ENCODE results near the gene CDYL2. TPM values are rescaled to one million over a fixed set of nuclear protein-coding genes. Genes with fewer than 3 reads are reported as not detected.
"Not testable (repeated sequence)": the region's sequence is repeated elsewhere in the genome, so short reads cannot be mapped to it uniquely, and the experiment has no call there.

The CDYL2 gene
- total RNA-seq, 4 donors from 2014 or later = 0.83 to 6.5 (median 3.6) TPM

DNA sequence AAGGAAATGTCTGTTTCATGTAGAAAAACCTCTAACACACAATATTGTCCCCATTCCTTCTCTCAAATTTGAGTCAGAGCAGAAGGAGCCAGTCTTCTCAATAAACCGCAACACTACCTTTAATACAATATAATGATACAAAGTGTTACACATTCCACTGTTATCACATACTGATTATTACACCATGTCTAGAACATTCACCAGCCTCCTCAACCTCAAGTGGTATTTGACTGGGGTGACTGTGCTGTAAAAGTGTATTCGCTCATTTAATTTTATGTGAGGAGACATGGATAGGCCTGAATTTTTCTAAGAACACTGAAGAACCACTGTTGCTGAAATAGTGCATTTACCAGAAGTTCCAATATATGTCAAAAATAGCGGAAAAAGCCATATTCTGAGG lies 10.3 kb downstream of the CDYL2 start:
- DNase-seq (ENCODE audit: extremely low spot score) = no peak
- Histone ChIP-seq H3K27me3 (no peaks in the 10 kb centered on the region), H3K4me3 (no peak overlapping the region), H3K36me3 (no peaks in the 10 kb centered on the region), H3K4me1 (no peaks in the 10 kb centered on the region), H3K27ac (replicated peaks in 1 of 4) (no peak overlapping the region), H3K9me3 (no peaks in the 10 kb centered on the region)
- intact Hi-C loops (cut with DNase I) = no loop called here
- TF ChIP-seq, protein P1, sequence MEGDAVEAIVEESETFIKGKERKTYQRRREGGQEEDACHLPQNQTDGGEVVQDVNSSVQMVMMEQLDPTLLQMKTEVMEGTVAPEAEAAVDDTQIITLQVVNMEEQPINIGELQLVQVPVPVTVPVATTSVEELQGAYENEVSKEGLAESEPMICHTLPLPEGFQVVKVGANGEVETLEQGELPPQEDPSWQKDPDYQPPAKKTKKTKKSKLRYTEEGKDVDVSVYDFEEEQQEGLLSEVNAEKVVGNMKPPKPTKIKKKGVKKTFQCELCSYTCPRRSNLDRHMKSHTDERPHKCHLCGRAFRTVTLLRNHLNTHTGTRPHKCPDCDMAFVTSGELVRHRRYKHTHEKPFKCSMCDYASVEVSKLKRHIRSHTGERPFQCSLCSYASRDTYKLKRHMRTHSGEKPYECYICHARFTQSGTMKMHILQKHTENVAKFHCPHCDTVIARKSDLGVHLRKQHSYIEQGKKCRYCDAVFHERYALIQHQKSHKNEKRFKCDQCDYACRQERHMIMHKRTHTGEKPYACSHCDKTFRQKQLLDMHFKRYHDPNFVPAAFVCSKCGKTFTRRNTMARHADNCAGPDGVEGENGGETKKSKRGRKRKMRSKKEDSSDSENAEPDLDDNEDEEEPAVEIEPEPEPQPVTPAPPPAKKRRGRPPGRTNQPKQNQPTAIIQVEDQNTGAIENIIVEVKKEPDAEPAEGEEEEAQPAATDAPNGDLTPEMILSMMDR (IDR thresholded peaks at IDR 0.05) = no peak
- WGBS = 92% methylated on average over 3 of the region's 3 CpGs

DNA sequence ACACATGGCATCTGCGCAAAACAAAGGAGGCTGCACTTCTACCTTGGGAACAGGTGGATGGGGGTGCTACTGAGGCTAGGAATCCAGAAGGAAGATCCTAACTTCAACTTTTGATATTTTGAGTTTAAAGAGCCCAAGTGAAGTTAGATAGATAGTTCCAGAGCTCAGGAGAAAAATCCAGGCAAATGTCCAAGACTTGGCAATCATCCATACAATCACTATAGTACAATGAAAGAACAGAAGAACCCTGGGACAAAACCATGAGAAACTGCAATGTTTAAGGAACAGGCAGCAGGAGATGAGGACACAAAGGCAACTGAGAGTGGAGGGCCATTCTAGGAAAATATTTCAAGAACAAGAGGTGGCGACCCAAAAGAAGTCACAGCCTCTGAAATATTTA lies 12.4 kb downstream of the CDYL2 start:
- intact Hi-C loops (cut with DNase I) = no loop called here
- H3K4me3 ChIP-seq = no peak overlapping the region
- TF ChIP-seq POLR2A (IDR thresholded peaks at IDR 0.05; ENCODE audit: low read depth) (no peak), POLR2AphosphoS5 (IDR thresholded peaks at IDR 0.05) (no peak), EP300 (IDR thresholded peaks at IDR 0.05) (no peak)
- TF ChIP-seq, protein P1 (IDR thresholded peaks at IDR 0.05) = no peak

DNA sequence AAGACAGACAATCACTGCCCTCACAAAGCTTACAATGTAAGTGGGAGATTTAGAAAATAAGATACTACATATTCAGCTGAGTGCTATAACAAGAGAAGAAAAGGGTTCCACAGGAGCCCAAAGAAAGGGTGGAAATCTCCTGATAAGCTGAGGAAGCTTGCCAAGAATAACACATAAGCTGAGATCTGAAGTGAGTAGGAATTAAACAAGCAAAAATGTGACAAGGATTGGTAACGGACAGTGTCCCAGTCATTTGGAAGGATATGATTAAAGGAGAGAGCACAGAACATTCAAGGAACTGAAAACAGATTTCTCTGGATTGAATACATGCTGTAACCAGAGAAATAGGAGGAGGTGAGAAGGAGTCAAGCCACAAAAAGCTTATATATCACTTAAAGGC lies 13.0 kb downstream of the CDYL2 start:
- intact Hi-C loops (cut with DNase I) = no loop called here
- WGBS = 63% methylated on average over 1 of the region's 1 CpG
- Histone ChIP-seq H3K4me3 (no peak overlapping the region), H3K9me3 (no peaks in the 10 kb centered on the region), H3K27ac (replicated peaks in 1 of 4) (no peak overlapping the region), H3K4me1 (no peaks in the 10 kb centered on the region), H3K36me3 (no peaks in the 10 kb centered on the region), H3K27me3 (no peaks in the 10 kb centered on the region)
- no peak for DNase-seq (ENCODE audit: extremely low spot score)
- TF ChIP-seq, protein P1 (IDR thresholded peaks at IDR 0.05) = no peak

More for the DNA sequence above, 12.4 kb downstream of the CDYL2 start:
- H3K36me3 ChIP-seq = no peaks in the 10 kb centered on the region
- no peaks in the 10 kb centered on the region for H3K9me3 ChIP-seq
- no peaks in the 10 kb centered on the region for H3K4me1 ChIP-seq
- H3K27me3 ChIP-seq = no peaks in the 10 kb centered on the region
- 85% methylated on average over 2 of the region's 2 CpGs for WGBS
- no peak for DNase-seq (ENCODE audit: extremely low spot score)
- H3K27ac ChIP-seq (replicated peaks in 1 of 4) = no peak overlapping the region

DNA sequence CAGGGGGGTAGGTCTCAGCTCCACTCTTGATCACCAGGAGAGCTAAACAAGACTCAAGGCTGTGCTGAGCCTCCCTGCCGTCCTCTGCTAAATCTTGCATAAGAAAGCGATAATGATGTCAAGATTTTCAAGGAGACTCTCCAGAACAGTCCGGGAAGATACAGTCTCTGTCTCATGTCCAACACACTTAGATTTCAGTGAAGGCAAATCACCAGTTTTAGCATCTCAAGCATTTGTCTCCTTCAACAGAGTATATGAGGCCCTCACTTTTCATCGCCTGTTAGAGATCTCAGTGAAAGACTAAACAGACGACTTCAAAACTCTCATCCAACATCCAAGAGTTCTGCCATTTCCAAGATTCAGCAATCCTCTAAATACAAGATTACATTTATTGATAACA lies 13.6 kb downstream of the CDYL2 start:
- WGBS = 63% methylated on average over 5 of the region's 5 CpGs
- no peak for DNase-seq (ENCODE audit: extremely low spot score)

DNA sequence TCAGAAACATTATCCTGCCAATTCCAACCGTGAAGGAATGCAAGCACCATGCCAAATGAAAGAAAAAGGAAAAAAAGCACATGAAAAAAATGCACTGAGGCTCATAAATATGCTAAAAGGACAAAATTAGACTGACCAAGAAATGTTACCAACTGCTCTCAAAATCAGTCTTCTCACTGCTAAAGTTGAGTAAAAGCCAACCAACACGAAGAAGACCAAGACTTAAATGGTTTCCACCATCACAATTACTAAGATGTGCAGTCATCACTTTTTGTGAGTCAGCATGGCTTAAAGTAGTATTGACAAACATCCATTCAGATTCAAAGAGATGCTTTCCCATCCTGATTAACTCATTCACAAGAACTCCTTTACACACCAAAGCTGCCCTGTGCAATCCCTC lies 16.4 kb downstream of the CDYL2 start:
- TF ChIP-seq POLR2A (IDR thresholded peaks at IDR 0.05; ENCODE audit: low read depth) (no peak), POLR2AphosphoS5 (IDR thresholded peaks at IDR 0.05) (no peak), EP300 (IDR thresholded peaks at IDR 0.05) (no peak)
- TF ChIP-seq, protein P1 (IDR thresholded peaks at IDR 0.05) = no peak
- Histone ChIP-seq H3K27ac (replicated peaks in 1 of 4) (no peak overlapping the region), H3K27me3 (no peaks in the 10 kb centered on the region), H3K9me3 (peaks cover 0 to 7% (median 3%) of the 10 kb centered on the region in 4 donors), H3K4me3 (no peak overlapping the region), H3K4me1 (no peaks in the 10 kb centered on the region), H3K36me3 (no peaks in the 10 kb centered on the region)
- no peak for DNase-seq (ENCODE audit: extremely low spot score)
- intact Hi-C loops (cut with DNase I) = no loop called here
- 43% methylated on average over 2 of the region's 2 CpGs for WGBS

More for the DNA sequence above, 13.6 kb downstream of the CDYL2 start:
- intact Hi-C loops (cut with DNase I) = no loop called here
- Histone ChIP-seq H3K36me3 (no peaks in the 10 kb centered on the region), H3K9me3 (no peaks in the 10 kb centered on the region), H3K27me3 (no peaks in the 10 kb centered on the region), H3K4me1 (no peaks in the 10 kb centered on the region), H3K4me3 (no peak overlapping the region), H3K27ac (replicated peaks in 1 of 4) (no peak overlapping the region)
- TF ChIP-seq POLR2A (IDR thresholded peaks at IDR 0.05; ENCODE audit: low read depth) (no peak), POLR2AphosphoS5 (IDR thresholded peaks at IDR 0.05) (no peak), EP300 (IDR thresholded peaks at IDR 0.05) (no peak)
- TF ChIP-seq, protein P1 (IDR thresholded peaks at IDR 0.05) = no peak

DNA sequence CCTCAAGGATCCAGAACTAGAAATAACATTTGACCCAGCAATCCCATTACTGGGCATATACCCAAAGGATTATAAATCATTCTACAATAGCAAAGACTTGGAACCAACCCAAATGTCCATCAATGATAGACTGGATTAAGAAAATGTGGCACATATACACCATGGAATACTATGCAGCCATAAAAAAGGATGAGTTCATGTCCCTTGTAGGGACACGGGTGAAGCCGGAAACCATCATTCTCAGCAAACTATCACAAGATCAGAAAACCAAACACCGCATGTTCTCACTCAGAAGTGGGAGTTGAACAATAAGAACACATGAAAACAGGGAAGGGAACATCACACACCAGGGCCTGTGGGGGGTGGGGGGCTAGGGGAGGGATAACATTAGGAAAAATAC lies 17.8 kb downstream of the CDYL2 start:
- 94% methylated on average over 3 of the region's 3 CpGs for WGBS

More for the DNA sequence above, 17.8 kb downstream of the CDYL2 start:
- H3K27ac ChIP-seq (replicated peaks in 1 of 4); H3K27me3 ChIP-seq; H3K4me1 ChIP-seq; intact Hi-C loops (cut with DNase I); H3K36me3 ChIP-seq; H3K4me3 ChIP-seq; DNase-seq (ENCODE audit: extremely low spot score): not testable (repeated sequence)
- H3K9me3 ChIP-seq = peaks cover 0 to 22% (median 9%) of the 10 kb centered on the region in 4 donors
